ENCODE measurements around the gene HHAT. TPM values are rescaled to one million over a fixed set of nuclear protein-coding genes. Genes with fewer than 3 reads are reported as not detected.

HHAT gene
- total RNA-seq, 4 donors from 2014 or later = 3.4 to 5.2 (median 4.0) TPM

GRCh38 chr1:210565306-210565705 is 236.6 kb downstream of the HHAT start:
- Histone ChIP-seq H3K36me3 (no peaks in the 10 kb centered on the region), H3K4me1 (no peaks in the 10 kb centered on the region), H3K27ac (no peak overlapping the region), H3K9me3 (no peaks in the 10 kb centered on the region), H3K4me3 (no peak overlapping the region), H3K27me3 (no peaks in the 10 kb centered on the region)
- 52 to 70% methylated on average over 2 of the region's 2 CpGs for WGBS, 2 donors
- TF ChIP-seq POLR2A (IDR thresholded peaks at IDR 0.05) = no peak
- TF ChIP-seq, protein P1, sequence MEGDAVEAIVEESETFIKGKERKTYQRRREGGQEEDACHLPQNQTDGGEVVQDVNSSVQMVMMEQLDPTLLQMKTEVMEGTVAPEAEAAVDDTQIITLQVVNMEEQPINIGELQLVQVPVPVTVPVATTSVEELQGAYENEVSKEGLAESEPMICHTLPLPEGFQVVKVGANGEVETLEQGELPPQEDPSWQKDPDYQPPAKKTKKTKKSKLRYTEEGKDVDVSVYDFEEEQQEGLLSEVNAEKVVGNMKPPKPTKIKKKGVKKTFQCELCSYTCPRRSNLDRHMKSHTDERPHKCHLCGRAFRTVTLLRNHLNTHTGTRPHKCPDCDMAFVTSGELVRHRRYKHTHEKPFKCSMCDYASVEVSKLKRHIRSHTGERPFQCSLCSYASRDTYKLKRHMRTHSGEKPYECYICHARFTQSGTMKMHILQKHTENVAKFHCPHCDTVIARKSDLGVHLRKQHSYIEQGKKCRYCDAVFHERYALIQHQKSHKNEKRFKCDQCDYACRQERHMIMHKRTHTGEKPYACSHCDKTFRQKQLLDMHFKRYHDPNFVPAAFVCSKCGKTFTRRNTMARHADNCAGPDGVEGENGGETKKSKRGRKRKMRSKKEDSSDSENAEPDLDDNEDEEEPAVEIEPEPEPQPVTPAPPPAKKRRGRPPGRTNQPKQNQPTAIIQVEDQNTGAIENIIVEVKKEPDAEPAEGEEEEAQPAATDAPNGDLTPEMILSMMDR (IDR thresholded peaks at IDR 0.05) = no peak
- no peak for DNase-seq
- intact Hi-C loops (cut with DNase I) = no loop called here

DNA sequence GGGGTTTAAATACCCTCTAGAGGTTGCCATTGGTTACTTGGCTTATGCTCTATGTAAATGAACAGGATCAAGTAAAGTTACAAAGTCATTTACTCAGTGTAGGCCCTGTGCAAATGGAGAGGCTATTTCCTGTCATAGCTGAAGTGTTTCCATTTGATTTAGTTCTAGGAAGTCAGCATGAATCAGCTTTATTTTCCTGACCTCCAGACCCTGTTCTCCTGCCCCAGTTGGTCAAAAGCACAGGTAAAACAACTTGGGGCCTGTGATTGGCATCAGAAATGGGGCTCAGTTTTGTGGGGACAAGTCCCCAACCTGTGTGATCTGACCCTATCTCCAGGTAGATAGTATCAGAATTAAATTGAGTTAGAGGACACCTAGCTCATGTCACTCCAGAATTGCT is 239.9 kb downstream of the HHAT start:
- intact Hi-C loops (cut with DNase I) = no loop called here
- Histone ChIP-seq H3K4me1 (no peaks in the 10 kb centered on the region), H3K27me3 (no peaks in the 10 kb centered on the region), H3K27ac (no peak overlapping the region), H3K9me3 (no peaks in the 10 kb centered on the region), H3K36me3 (no peaks in the 10 kb centered on the region), H3K4me3 (no peak overlapping the region)
- DNase-seq = no peak
- no peak for TF ChIP-seq POLR2A (IDR thresholded peaks at IDR 0.05)
- TF ChIP-seq, protein P1 (IDR thresholded peaks at IDR 0.05) = no peak

GRCh38 chr1:210570116-210570515 is 241.4 kb downstream of the HHAT start:
- no peak for DNase-seq
- H3K4me3 ChIP-seq = no peak overlapping the region
- intact Hi-C loops (cut with DNase I) = no loop called here
- H3K36me3 ChIP-seq = no peaks in the 10 kb centered on the region
- H3K4me1 ChIP-seq = no peaks in the 10 kb centered on the region
- no peaks in the 10 kb centered on the region for H3K9me3 ChIP-seq
- no peak overlapping the region for H3K27ac ChIP-seq
- no peak for TF ChIP-seq POLR2A (IDR thresholded peaks at IDR 0.05)
- TF ChIP-seq, protein P1 (IDR thresholded peaks at IDR 0.05) = no peak
- no peaks in the 10 kb centered on the region for H3K27me3 ChIP-seq
- 76 to 83% methylated on average over 1 to 2 of the region's 2 CpGs for WGBS, 2 donors

DNA sequence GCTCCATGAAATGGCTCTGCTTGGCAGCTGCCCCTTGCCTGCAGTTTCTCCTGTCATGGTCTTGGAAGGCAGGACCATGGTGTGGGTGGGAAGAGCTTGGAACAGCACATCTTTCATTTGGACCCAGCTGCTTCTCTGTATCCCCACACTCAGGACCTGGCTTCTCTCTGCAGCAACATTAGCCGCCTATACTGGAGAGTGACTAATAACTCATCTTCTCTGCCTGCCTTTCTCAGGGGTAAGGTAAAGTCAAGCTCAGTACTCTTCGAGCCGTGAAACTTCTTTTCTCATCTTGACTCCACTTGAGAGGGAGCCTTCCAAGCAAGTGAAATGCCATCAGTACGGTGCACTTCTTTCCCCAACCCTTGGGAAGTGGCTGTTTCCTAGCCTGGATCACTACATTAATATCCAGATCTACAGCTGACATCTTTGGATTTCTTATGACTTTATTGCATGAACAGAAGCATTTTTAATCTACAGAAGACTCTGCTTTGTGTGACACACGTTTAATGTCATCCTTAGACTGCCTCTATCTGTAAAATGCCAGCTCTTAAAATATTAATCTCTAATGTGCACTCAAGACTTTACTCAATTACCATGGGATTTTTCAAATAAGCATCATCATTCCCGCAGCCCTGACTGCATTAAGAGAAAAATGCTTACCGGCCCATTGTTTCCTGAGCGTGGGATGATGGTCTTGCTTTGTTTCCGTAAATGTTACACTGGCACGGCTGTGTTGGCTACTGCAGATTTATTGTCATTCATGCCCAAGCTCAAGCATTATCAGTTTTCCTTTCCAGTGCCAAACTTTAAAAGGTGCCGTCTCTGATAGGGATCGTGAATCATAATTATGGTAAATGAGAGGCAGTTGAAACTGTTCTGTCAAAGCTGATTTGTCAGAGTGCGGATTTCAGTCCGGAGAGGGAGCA is 242.9 kb downstream of the HHAT start:
- DNase-seq = no peak
- intact Hi-C loops (cut with DNase I) = no loop called here
- H3K27me3 ChIP-seq = no peaks in the 10 kb centered on the region
- H3K4me1 ChIP-seq = no peaks in the 10 kb centered on the region
- WGBS, 2 donors = 82 to 90% methylated on average over 14 of the region's 14 CpGs
- H3K4me3 ChIP-seq = no peak overlapping the region
- H3K9me3 ChIP-seq = no peaks in the 10 kb centered on the region
- H3K27ac ChIP-seq = no peak overlapping the region
- TF ChIP-seq POLR2A (IDR thresholded peaks at IDR 0.05) = no peak
- TF ChIP-seq, protein P1 (IDR thresholded peaks at IDR 0.05) = no peak
- no peaks in the 10 kb centered on the region for H3K36me3 ChIP-seq

- no peak for TF ChIP-seq POLR2A (IDR thresholded peaks at IDR 0.05)
- TF ChIP-seq, protein P1 (IDR thresholded peaks at IDR 0.05) = no peak
- DNase-seq = no peak
- Histone ChIP-seq H3K27me3 (no peaks in the 10 kb centered on the region), H3K4me3 (no peak overlapping the region), H3K4me1 (no peaks in the 10 kb centered on the region), H3K27ac (no peak overlapping the region), H3K9me3 (no peaks in the 10 kb centered on the region), H3K36me3 (no peaks in the 10 kb centered on the region)
- intact Hi-C loops (cut with DNase I) = no loop called here
- WGBS, 2 donors = 79 to 80% methylated on average over 6 of the region's 6 CpGs
These were observed 244.4 kb downstream of the HHAT start for GRCh38 chr1:210573141-210573540.

Measured in esophagus squamous epithelium (tissue), 5 donors.